ENCODE measurements around the gene AHSG.

DNA sequence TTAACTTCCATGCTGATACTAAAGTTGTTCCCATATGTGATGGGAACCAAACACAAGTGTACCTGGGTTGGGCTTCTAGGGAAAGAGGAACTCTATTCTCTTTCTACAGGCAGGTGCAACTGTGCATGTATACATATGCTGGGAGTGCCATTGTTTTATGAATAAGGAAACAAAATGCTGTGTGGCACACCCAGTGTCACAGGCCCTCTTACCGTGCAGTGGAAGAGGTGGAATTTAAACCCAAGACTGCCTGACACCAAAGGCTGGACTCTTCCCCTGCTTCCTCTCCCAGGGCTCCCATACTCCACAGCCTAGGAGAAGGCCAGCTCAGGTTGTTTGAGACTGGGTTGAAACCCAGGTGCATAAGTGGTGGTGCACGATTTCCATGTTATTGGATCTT, 25.4 kb downstream of the AHSG start:
- TF ChIP-seq, protein P1, sequence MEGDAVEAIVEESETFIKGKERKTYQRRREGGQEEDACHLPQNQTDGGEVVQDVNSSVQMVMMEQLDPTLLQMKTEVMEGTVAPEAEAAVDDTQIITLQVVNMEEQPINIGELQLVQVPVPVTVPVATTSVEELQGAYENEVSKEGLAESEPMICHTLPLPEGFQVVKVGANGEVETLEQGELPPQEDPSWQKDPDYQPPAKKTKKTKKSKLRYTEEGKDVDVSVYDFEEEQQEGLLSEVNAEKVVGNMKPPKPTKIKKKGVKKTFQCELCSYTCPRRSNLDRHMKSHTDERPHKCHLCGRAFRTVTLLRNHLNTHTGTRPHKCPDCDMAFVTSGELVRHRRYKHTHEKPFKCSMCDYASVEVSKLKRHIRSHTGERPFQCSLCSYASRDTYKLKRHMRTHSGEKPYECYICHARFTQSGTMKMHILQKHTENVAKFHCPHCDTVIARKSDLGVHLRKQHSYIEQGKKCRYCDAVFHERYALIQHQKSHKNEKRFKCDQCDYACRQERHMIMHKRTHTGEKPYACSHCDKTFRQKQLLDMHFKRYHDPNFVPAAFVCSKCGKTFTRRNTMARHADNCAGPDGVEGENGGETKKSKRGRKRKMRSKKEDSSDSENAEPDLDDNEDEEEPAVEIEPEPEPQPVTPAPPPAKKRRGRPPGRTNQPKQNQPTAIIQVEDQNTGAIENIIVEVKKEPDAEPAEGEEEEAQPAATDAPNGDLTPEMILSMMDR (IDR thresholded peaks at IDR 0.05): no peak
- TF ChIP-seq POLR2A (IDR thresholded peaks at IDR 0.05): no peak
